Calu3 (cell line): Measurements from ENCODE around the gene GAK. TPM values are rescaled to one million over a fixed set of nuclear protein-coding genes. Genes with fewer than 3 reads are reported as not detected.

ENCODE experiments used
- BruUV-seq: library from RNA; stranded (reverse); fragments of 400-500 nt; replicated peaks from 2 replicates; lab custom pipeline; 2021; lab: Mats Ljungman, UMichigan
- CTCF ChIA-PET: fragments of 300-600 bp; sonication (Branson Sonifier 250); formaldehyde crosslinking; loops from one replicate; lab custom pipeline; 2022; ENCODE audit warnings: antibody characterized with exemption; lab: Charles Lee
- DNase-seq: peaks from one replicate; pipeline ENCODE4 v3.0.0; 2022
- H3K27ac Mint-ChIP-seq: one replicate; pipeline ENCODE4 v1.8.0; 2022; ENCODE audit warnings: mixed read lengths; ENCODE audit not compliant: unreplicated experiment
- H3K27me3 Mint-ChIP-seq: one replicate; pipeline ENCODE4 v1.8.0; 2022; ENCODE audit warnings: mixed read lengths; ENCODE audit not compliant: unreplicated experiment
- H3K36me3 Mint-ChIP-seq: one replicate; pipeline ENCODE4 v1.8.0; 2022; ENCODE audit warnings: mild to moderate bottlenecking, moderate library complexity, mixed read lengths; ENCODE audit not compliant: insufficient read depth, unreplicated experiment
- H3K4me1 Mint-ChIP-seq: one replicate; pipeline ENCODE4 v1.8.0; 2022; ENCODE audit warnings: mild to moderate bottlenecking, low read depth, mixed read lengths; ENCODE audit not compliant: unreplicated experiment
- H3K4me3 Mint-ChIP-seq: one replicate; pipeline ENCODE4 v1.8.0; 2022; ENCODE audit warnings: mild to moderate bottlenecking, low read depth, moderate library complexity, mixed read lengths; ENCODE audit not compliant: unreplicated experiment
- H3K9me3 Mint-ChIP-seq: one replicate; pipeline ENCODE4 v1.8.0; 2022; ENCODE audit warnings: low read depth, mixed read lengths; ENCODE audit not compliant: unreplicated experiment
- CTCF ChIP-seq: fragments of 200-600 bp; IDR thresholded peaks from one replicate; pipeline ENCODE4 v1.8.0; 2022; ENCODE audit warnings: antibody characterized with exemption; ENCODE audit not compliant: unreplicated experiment
- intact Hi-C: fragments of 100-400 bp; cut with micrococcal nuclease; formaldehyde crosslinking; loops from one replicate; pipeline ENCODE4 v1.10.0; 2022; ENCODE audit not compliant: unreplicated experiment
- total RNA-seq: library from RNA; stranded (reverse); gene quantifications from 2 replicates; pipeline ENCODE4 v1.2.3, GENCODE V29; 2022

GAK gene
- total RNA-seq, 1 experiment from 2014 or later, result 94.1 TPM

GRCh38 chr4:848307-848691 is 83.8 kb downstream of the GAK start:
- intact Hi-C loops, result no loop called here
- no TSS peak for BruUV-seq
- H3K36me3 Mint-ChIP-seq, result peaks cover 10% of the 10 kb centered on the region
- H3K9me3 Mint-ChIP-seq, result peaks cover 4% of the 10 kb centered on the region
- no peak overlapping the region for H3K4me3 Mint-ChIP-seq
- no peak for TF ChIP-seq CTCF
- H3K27ac Mint-ChIP-seq, result no peak overlapping the region
- no peak for DNase-seq
- no peaks in the 10 kb centered on the region for H3K27me3 Mint-ChIP-seq
- CTCF ChIA-PET, result no interaction called here
- H3K4me1 Mint-ChIP-seq, result no peaks in the 10 kb centered on the region

- no peak for DNase-seq
- H3K36me3 Mint-ChIP-seq, result peaks cover 10% of the 10 kb centered on the region
- BruUV-seq, result no TSS peak
- no peak overlapping the region for H3K4me3 Mint-ChIP-seq
- H3K9me3 Mint-ChIP-seq, result peaks cover 4% of the 10 kb centered on the region
- no peaks in the 10 kb centered on the region for H3K4me1 Mint-ChIP-seq
- intact Hi-C loops, result no loop called here
- H3K27me3 Mint-ChIP-seq, result no peaks in the 10 kb centered on the region
- CTCF ChIA-PET, result no interaction called here
- no peak for TF ChIP-seq CTCF
- no peak overlapping the region for H3K27ac Mint-ChIP-seq
These were observed 86.3 kb downstream of the GAK start for GRCh38 chr4:845836-846251.

GRCh38 chr4:845233-845835 is 86.8 kb downstream of the GAK start:
- no peak overlapping the region for H3K4me3 Mint-ChIP-seq
- H3K36me3 Mint-ChIP-seq, result peaks cover 10% of the 10 kb centered on the region
- peaks cover 4% of the 10 kb centered on the region for H3K9me3 Mint-ChIP-seq
- TF ChIP-seq CTCF, result no peak
- H3K27me3 Mint-ChIP-seq, result no peaks in the 10 kb centered on the region
- no peak overlapping the region for H3K27ac Mint-ChIP-seq
- BruUV-seq, result no TSS peak
- CTCF ChIA-PET, result interaction anchor here (0.5 kb wide), 1 partner anchor 782 kb away, joined by 3 read pairs; no protein-coding TSS in a partner anchor
- no peaks in the 10 kb centered on the region for H3K4me1 Mint-ChIP-seq
- intact Hi-C loops, result no loop called here
- DNase-seq, result no peak

- DNase-seq, result no peak
- intact Hi-C loops, result no loop called here
- no peaks in the 10 kb centered on the region for H3K27me3 Mint-ChIP-seq
- H3K9me3 Mint-ChIP-seq, result peaks cover 4% of the 10 kb centered on the region
- H3K36me3 Mint-ChIP-seq, result peaks cover 14% of the 10 kb centered on the region
- no peak overlapping the region for H3K4me3 Mint-ChIP-seq
- no peak overlapping the region for H3K27ac Mint-ChIP-seq
- no peak for TF ChIP-seq CTCF
- CTCF ChIA-PET, result interaction anchor here (0.5 kb wide), 1 partner anchor 783 kb away, joined by 3 read pairs; no protein-coding TSS in a partner anchor
- BruUV-seq, result no TSS peak
- no peaks in the 10 kb centered on the region for H3K4me1 Mint-ChIP-seq
These were observed 87.3 kb downstream of the GAK start for GRCh38 chr4:844752-845232.
